Measurements from ENCODE around the gene FEZ2. TPM values are rescaled to one million over a fixed set of nuclear protein-coding genes. Genes with fewer than 3 reads are reported as not detected.

FEZ2 gene
- total RNA-seq, 1 experiment from 2014 or later, result 22.2 TPM

DNA sequence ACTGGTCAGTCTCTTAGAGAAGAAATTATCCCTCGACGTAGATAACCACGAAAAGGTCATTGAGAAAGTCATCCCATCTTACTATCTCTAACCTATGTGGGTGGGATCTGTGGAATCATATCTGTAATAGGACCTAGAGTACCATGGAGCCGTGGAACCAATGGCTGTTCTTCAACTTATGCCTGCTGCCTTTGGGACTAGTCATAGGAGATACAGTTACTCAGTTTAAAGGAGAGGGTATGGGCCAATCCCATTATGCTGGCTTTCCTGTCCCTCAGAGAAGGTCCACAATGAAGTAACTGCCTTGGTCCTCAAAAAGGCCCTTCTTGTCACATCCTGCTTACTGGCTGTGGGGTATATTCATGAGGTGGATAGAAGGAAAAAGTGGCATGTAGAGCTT, 77.5 kb downstream of the FEZ2 start (continued):
- TF ChIP-seq, protein P1, sequence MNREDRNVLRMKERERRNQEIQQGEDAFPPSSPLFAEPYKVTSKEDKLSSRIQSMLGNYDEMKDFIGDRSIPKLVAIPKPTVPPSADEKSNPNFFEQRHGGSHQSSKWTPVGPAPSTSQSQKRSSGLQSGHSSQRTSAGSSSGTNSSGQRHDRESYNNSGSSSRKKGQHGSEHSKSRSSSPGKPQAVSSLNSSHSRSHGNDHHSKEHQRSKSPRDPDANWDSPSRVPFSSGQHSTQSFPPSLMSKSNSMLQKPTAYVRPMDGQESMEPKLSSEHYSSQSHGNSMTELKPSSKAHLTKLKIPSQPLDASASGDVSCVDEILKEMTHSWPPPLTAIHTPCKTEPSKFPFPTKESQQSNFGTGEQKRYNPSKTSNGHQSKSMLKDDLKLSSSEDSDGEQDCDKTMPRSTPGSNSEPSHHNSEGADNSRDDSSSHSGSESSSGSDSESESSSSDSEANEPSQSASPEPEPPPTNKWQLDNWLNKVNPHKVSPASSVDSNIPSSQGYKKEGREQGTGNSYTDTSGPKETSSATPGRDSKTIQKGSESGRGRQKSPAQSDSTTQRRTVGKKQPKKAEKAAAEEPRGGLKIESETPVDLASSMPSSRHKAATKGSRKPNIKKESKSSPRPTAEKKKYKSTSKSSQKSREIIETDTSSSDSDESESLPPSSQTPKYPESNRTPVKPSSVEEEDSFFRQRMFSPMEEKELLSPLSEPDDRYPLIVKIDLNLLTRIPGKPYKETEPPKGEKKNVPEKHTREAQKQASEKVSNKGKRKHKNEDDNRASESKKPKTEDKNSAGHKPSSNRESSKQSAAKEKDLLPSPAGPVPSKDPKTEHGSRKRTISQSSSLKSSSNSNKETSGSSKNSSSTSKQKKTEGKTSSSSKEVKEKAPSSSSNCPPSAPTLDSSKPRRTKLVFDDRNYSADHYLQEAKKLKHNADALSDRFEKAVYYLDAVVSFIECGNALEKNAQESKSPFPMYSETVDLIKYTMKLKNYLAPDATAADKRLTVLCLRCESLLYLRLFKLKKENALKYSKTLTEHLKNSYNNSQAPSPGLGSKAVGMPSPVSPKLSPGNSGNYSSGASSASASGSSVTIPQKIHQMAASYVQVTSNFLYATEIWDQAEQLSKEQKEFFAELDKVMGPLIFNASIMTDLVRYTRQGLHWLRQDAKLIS (CRISPR knock-in tag; IDR thresholded peaks at IDR 0.05; ENCODE audit: borderline replicate concordance), result no peak
- TF ChIP-seq, protein P2, sequence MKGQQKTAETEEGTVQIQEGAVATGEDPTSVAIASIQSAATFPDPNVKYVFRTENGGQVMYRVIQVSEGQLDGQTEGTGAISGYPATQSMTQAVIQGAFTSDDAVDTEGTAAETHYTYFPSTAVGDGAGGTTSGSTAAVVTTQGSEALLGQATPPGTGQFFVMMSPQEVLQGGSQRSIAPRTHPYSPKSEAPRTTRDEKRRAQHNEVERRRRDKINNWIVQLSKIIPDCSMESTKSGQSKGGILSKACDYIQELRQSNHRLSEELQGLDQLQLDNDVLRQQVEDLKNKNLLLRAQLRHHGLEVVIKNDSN (CRISPR knock-in tag; IDR thresholded peaks at IDR 0.05), result no peak

DNA sequence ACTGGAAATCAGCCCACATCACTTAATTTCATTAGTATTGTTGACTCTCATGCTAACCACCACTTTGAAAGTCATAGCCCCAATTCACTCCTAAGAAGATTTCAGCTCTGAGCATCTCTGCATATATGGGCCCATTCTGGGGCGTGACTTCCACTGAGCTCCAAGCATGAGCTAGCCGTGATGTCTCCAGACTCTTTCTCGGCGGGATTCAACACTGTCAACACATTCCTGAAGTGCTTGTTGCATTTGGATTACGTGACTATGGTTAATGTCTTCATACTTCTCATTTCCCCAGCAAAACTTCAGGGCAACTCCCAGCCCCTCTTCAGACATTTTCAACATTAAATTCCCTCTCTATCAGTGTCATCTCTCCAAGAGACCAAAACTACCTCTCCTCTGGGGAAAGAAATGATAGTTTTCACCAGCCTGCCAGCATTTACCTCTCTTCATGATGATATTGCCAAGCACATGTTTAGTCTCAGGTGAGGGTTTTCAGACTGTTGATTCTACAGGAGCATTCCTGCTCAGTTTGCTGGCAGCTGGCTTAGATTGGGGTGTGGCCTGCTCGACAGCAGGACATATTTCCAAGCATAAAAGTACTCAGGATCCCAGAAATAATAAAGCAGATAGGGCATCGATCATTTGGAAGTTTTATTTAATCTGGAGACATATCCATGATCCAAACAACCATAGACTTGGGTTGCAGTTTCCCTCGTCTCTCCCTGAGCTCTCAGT, 81.7 kb downstream of the FEZ2 start:
- ATAC-seq (no peak), DNase-seq (ENCODE audit: low spot score) (no peak)
- POLR2A ChIA-PET, result no interaction called here
- no peak overlapping the region for H3K27ac Mint-ChIP-seq
- no peaks in the 10 kb centered on the region for H3K9me3 Mint-ChIP-seq
- TF ChIP-seq, protein P3, sequence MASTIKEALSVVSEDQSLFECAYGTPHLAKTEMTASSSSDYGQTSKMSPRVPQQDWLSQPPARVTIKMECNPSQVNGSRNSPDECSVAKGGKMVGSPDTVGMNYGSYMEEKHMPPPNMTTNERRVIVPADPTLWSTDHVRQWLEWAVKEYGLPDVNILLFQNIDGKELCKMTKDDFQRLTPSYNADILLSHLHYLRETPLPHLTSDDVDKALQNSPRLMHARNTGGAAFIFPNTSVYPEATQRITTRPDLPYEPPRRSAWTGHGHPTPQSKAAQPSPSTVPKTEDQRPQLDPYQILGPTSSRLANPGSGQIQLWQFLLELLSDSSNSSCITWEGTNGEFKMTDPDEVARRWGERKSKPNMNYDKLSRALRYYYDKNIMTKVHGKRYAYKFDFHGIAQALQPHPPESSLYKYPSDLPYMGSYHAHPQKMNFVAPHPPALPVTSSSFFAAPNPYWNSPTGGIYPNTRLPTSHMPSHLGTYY (CRISPR knock-in tag; IDR thresholded peaks at IDR 0.05), result no peak
- TF ChIP-seq ZNF396 (CRISPR knock-in tag; IDR thresholded peaks at IDR 0.05; ENCODE audit: borderline replicate concordance), result no peak
- no peak for TF ChIP-seq TEAD4 (CRISPR knock-in tag; IDR thresholded peaks at IDR 0.05)
- TF ChIP-seq ZNF232 (CRISPR knock-in tag; IDR thresholded peaks at IDR 0.05), result no peak
- TF ChIP-seq SMAD4 (CRISPR knock-in tag; IDR thresholded peaks at IDR 0.05), result no peak
- TF ChIP-seq, protein P4, sequence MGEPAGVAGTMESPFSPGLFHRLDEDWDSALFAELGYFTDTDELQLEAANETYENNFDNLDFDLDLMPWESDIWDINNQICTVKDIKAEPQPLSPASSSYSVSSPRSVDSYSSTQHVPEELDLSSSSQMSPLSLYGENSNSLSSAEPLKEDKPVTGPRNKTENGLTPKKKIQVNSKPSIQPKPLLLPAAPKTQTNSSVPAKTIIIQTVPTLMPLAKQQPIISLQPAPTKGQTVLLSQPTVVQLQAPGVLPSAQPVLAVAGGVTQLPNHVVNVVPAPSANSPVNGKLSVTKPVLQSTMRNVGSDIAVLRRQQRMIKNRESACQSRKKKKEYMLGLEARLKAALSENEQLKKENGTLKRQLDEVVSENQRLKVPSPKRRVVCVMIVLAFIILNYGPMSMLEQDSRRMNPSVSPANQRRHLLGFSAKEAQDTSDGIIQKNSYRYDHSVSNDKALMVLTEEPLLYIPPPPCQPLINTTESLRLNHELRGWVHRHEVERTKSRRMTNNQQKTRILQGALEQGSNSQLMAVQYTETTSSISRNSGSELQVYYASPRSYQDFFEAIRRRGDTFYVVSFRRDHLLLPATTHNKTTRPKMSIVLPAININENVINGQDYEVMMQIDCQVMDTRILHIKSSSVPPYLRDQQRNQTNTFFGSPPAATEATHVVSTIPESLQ (CRISPR knock-in tag; IDR thresholded peaks at IDR 0.05), result no peak
- no peak for TF ChIP-seq NFE2L1 (CRISPR knock-in tag; IDR thresholded peaks at IDR 0.05)
- TF ChIP-seq, protein P5, sequence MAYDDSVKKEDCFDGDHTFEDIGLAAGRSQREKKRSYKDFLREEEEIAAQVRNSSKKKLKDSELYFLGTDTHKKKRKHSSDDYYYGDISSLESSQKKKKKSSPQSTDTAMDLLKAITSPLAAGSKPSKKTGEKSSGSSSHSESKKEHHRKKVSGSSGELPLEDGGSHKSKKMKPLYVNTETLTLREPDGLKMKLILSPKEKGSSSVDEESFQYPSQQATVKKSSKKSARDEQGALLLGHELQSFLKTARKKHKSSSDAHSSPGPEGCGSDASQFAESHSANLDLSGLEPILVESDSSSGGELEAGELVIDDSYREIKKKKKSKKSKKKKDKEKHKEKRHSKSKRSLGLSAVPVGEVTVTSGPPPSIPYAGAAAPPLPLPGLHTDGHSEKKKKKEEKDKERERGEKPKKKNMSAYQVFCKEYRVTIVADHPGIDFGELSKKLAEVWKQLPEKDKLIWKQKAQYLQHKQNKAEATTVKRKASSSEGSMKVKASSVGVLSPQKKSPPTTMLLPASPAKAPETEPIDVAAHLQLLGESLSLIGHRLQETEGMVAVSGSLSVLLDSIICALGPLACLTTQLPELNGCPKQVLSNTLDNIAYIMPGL (CRISPR knock-in tag; IDR thresholded peaks at IDR 0.05), result no peak
- TF ChIP-seq, protein P6, sequence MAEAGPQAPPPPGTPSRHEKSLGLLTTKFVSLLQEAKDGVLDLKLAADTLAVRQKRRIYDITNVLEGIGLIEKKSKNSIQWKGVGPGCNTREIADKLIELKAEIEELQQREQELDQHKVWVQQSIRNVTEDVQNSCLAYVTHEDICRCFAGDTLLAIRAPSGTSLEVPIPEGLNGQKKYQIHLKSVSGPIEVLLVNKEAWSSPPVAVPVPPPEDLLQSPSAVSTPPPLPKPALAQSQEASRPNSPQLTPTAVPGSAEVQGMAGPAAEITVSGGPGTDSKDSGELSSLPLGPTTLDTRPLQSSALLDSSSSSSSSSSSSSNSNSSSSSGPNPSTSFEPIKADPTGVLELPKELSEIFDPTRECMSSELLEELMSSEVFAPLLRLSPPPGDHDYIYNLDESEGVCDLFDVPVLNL (CRISPR knock-in tag; IDR thresholded peaks at IDR 0.05; ENCODE audit: borderline replicate concordance, low read depth), result no peak
- peaks cover 72% of the 10 kb centered on the region for H3K36me3 Mint-ChIP-seq
- H3K27me3 Mint-ChIP-seq (ENCODE audit: low read depth), result no peaks in the 10 kb centered on the region
- no peak overlapping the region for H3K4me3 Mint-ChIP-seq
- CTCF ChIA-PET, result interaction anchor here (1.2 kb wide), 1 partner anchor 149 kb away, joined by 3 read pairs; no protein-coding TSS in a partner anchor
- no peaks in the 10 kb centered on the region for H3K4me1 Mint-ChIP-seq

DNA sequence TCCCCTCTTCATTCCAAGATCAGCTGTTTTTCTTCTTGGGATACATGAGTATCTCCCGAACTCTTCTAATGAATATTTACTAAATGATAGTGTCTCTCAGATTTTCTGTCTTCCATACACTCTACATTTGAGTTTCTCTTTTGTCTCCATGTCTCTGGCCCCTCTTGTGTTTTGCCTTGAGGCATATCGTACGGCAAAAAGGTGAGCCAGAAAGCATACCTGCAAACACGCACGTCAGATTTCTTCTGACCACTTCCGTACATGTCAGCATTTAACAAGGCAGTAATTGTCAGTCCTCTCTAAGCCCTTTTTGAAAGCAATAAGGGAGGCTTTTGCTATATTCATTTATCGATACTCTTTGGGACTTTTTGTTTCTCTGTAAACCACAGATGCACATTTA, 82.4 kb downstream of the FEZ2 start:
- H3K4me3 Mint-ChIP-seq, result no peak overlapping the region
- H3K36me3 Mint-ChIP-seq, result peaks cover 69% of the 10 kb centered on the region
- POLR2A ChIA-PET, result no interaction called here
- ATAC-seq (no peak), DNase-seq (ENCODE audit: low spot score) (no peak)
- H3K4me1 Mint-ChIP-seq, result no peaks in the 10 kb centered on the region
- CTCF ChIA-PET, result no interaction called here
- H3K9me3 Mint-ChIP-seq, result no peaks in the 10 kb centered on the region
- no peak overlapping the region for H3K27ac Mint-ChIP-seq
- H3K27me3 Mint-ChIP-seq (ENCODE audit: low read depth), result no peaks in the 10 kb centered on the region
- no peak for TF ChIP-seq GTF2I (CRISPR knock-in tag; conservative IDR thresholded peaks at IDR 0.05)
- TF ChIP-seq, protein P6 (CRISPR knock-in tag; IDR thresholded peaks at IDR 0.05; ENCODE audit: borderline replicate concordance, low read depth), result no peak
- TF ChIP-seq CBFB (CRISPR knock-in tag; IDR thresholded peaks at IDR 0.05; ENCODE audit: low read depth), result no peak
- TF ChIP-seq, protein P7, sequence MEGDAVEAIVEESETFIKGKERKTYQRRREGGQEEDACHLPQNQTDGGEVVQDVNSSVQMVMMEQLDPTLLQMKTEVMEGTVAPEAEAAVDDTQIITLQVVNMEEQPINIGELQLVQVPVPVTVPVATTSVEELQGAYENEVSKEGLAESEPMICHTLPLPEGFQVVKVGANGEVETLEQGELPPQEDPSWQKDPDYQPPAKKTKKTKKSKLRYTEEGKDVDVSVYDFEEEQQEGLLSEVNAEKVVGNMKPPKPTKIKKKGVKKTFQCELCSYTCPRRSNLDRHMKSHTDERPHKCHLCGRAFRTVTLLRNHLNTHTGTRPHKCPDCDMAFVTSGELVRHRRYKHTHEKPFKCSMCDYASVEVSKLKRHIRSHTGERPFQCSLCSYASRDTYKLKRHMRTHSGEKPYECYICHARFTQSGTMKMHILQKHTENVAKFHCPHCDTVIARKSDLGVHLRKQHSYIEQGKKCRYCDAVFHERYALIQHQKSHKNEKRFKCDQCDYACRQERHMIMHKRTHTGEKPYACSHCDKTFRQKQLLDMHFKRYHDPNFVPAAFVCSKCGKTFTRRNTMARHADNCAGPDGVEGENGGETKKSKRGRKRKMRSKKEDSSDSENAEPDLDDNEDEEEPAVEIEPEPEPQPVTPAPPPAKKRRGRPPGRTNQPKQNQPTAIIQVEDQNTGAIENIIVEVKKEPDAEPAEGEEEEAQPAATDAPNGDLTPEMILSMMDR (IDR thresholded peaks at IDR 0.05), result no peak

Measured in WTC11 (cell line).